ENCODE measurements around the gene DGKB. TPM values are rescaled to one million over a fixed set of nuclear protein-coding genes. Genes with fewer than 3 reads are reported as not detected.

DGKB gene
- total RNA-seq, 1 donor from 2014 or later = 0.32 TPM

- Mint-ChIP-seq H3K27me3 (ENCODE audit: unreplicated experiment) (no peaks in the 10 kb centered on the region), H3K4me3 (ENCODE audit: unreplicated experiment) (no peak overlapping the region), H3K27ac (ENCODE audit: unreplicated experiment) (no peak overlapping the region), H3K9me3 (ENCODE audit: unreplicated experiment) (no peaks in the 10 kb centered on the region), H3K4me1 (ENCODE audit: unreplicated experiment) (peaks cover 3% of the 10 kb centered on the region), H3K36me3 (ENCODE audit: unreplicated experiment) (no peaks in the 10 kb centered on the region)
- no peak for TF ChIP-seq CTCF (IDR thresholded peaks at IDR 0.05)
- no peak for DNase-seq (ENCODE audit: extremely low spot score, unreplicated experiment)
Observed at GRCh38 chr7:14376711-14377110, 525.8 kb downstream of the DGKB start.

GRCh38 chr7:14375998-14376397 is 526.6 kb downstream of the DGKB start:
- Mint-ChIP-seq H3K36me3 (ENCODE audit: unreplicated experiment) (no peaks in the 10 kb centered on the region), H3K4me1 (ENCODE audit: unreplicated experiment) (no peaks in the 10 kb centered on the region), H3K27ac (ENCODE audit: unreplicated experiment) (no peak overlapping the region), H3K27me3 (ENCODE audit: unreplicated experiment) (no peaks in the 10 kb centered on the region), H3K9me3 (ENCODE audit: unreplicated experiment) (no peaks in the 10 kb centered on the region), H3K4me3 (ENCODE audit: unreplicated experiment) (no peak overlapping the region)
- TF ChIP-seq CTCF (IDR thresholded peaks at IDR 0.05) = no peak
- DNase-seq (ENCODE audit: extremely low spot score, unreplicated experiment) = no peak

- Mint-ChIP-seq H3K27ac (ENCODE audit: unreplicated experiment) (no peak overlapping the region), H3K36me3 (ENCODE audit: unreplicated experiment) (no peaks in the 10 kb centered on the region), H3K27me3 (ENCODE audit: unreplicated experiment) (no peaks in the 10 kb centered on the region), H3K4me3 (ENCODE audit: unreplicated experiment) (no peak overlapping the region), H3K4me1 (ENCODE audit: unreplicated experiment) (no peaks in the 10 kb centered on the region), H3K9me3 (ENCODE audit: unreplicated experiment) (no peaks in the 10 kb centered on the region)
- no peak for TF ChIP-seq CTCF (IDR thresholded peaks at IDR 0.05)
- no peak for DNase-seq (ENCODE audit: extremely low spot score, unreplicated experiment)
Observed at GRCh38 chr7:14374336-14374735, 528.2 kb downstream of the DGKB start.

GRCh38 chr7:14368285-14368684 is 534.3 kb downstream of the DGKB start:
- H3K27ac Mint-ChIP-seq (ENCODE audit: unreplicated experiment) = no peak overlapping the region
- H3K9me3 Mint-ChIP-seq (ENCODE audit: unreplicated experiment) = no peaks in the 10 kb centered on the region
- no peak for DNase-seq (ENCODE audit: extremely low spot score, unreplicated experiment)
- H3K36me3 Mint-ChIP-seq (ENCODE audit: unreplicated experiment) = no peaks in the 10 kb centered on the region
- no peak for TF ChIP-seq CTCF (IDR thresholded peaks at IDR 0.05)
- no peaks in the 10 kb centered on the region for H3K4me1 Mint-ChIP-seq (ENCODE audit: unreplicated experiment)
- H3K4me3 Mint-ChIP-seq (ENCODE audit: unreplicated experiment) = no peak overlapping the region
- H3K27me3 Mint-ChIP-seq (ENCODE audit: unreplicated experiment) = no peaks in the 10 kb centered on the region

GRCh38 chr7:14351167-14351566 is 551.4 kb downstream of the DGKB start:
- TF ChIP-seq CTCF (IDR thresholded peaks at IDR 0.05) = no peak
- no peaks in the 10 kb centered on the region for H3K9me3 Mint-ChIP-seq (ENCODE audit: unreplicated experiment)
- no peak for DNase-seq (ENCODE audit: extremely low spot score, unreplicated experiment)
- no peaks in the 10 kb centered on the region for H3K27me3 Mint-ChIP-seq (ENCODE audit: unreplicated experiment)
- no peak overlapping the region for H3K4me3 Mint-ChIP-seq (ENCODE audit: unreplicated experiment)
- no peaks in the 10 kb centered on the region for H3K4me1 Mint-ChIP-seq (ENCODE audit: unreplicated experiment)
- H3K27ac Mint-ChIP-seq (ENCODE audit: unreplicated experiment) = no peak overlapping the region
- no peaks in the 10 kb centered on the region for H3K36me3 Mint-ChIP-seq (ENCODE audit: unreplicated experiment)

Measured in osteocyte (in vitro differentiated cells).